ENCODE measurements around the gene FKBP8.

FKBP8 gene

GRCh38 chr19:18520848-18521691 is 22.3 kb downstream of the FKBP8 start:
- DNase-seq = no peak

GRCh38 chr19:18519962-18520847 is 23.2 kb downstream of the FKBP8 start:
- DNase-seq = peak; percentile 60

GRCh38 chr19:18518639-18519038 is 24.7 kb downstream of the FKBP8 start:
- DNase-seq = no peak

- no peak for DNase-seq
Observed at GRCh38 chr19:18517606-18518005, 25.8 kb downstream of the FKBP8 start.

GRCh38 chr19:18515959-18516358 is 27.4 kb downstream of the FKBP8 start:
- DNase-seq = no peak

GRCh38 chr19:18514800-18515682 is 28.3 kb downstream of the FKBP8 start:
- no peak for DNase-seq

- DNase-seq = no peak
Observed at GRCh38 chr19:18513868-18514267, 29.5 kb downstream of the FKBP8 start.

- DNase-seq = no peak
Observed at GRCh38 chr19:18510216-18510615, 33.2 kb downstream of the FKBP8 start.

GRCh38 chr19:18508585-18508984 is 34.8 kb downstream of the FKBP8 start:
- DNase-seq = no peak

GRCh38 chr19:18507727-18508440 is 35.5 kb downstream of the FKBP8 start:
- peak; percentile 44 for DNase-seq

GRCh38 chr19:18507021-18507726 is 36.2 kb downstream of the FKBP8 start:
- no peak for DNase-seq

- DNase-seq = no peak
Observed at GRCh38 chr19:18506101-18506930, 37.1 kb downstream of the FKBP8 start.

- no peak for DNase-seq
Observed at GRCh38 chr19:18504886-18505610, 38.3 kb downstream of the FKBP8 start.

GRCh38 chr19:18503971-18504885 is 39.1 kb downstream of the FKBP8 start:
- DNase-seq = no peak

GRCh38 chr19:18503337-18503970 is 39.9 kb downstream of the FKBP8 start:
- no peak for DNase-seq

- DNase-seq = peak; percentile 22
Observed at GRCh38 chr19:18502638-18503294, 40.6 kb downstream of the FKBP8 start.

GRCh38 chr19:18502246-18502637 is 41.1 kb downstream of the FKBP8 start:
- DNase-seq = no peak

- DNase-seq = no peak
Observed at GRCh38 chr19:18501832-18502231, 41.5 kb downstream of the FKBP8 start.

All from NCI-H2171 treated with DMSO at 0.1 percent for 48 hours (cell line).